Measurements from ENCODE around the gene FAM133A. TPM values are rescaled to one million over a fixed set of nuclear protein-coding genes. Genes with fewer than 3 reads are reported as not detected.

The FAM133A gene
- total RNA-seq, 2 donors from 2014 or later: not detected

Other genes starting within 250 kb of the FAM133A start
- under 1 TPM; 0.33 to 0.78 TPM for gene NAP1L3, start 628 bp upstream of the FAM133A start, total RNA-seq

Measured in body of pancreas (tissue), 2 donors.